MM.1S (cell line): ENCODE measurements around the gene CHN2.

Experiments used
- DNase-seq: peaks from one replicate; pipeline ENCODE4 v3.0.0-alpha.2; 2015
- H2AFZ ChIP-seq: fragments of 300-600 bp; sonication (generic); 2 replicates; pipeline ENCODE4 v1.6.0; 2016; ENCODE audit warnings: antibody characterized with exemption, low read length
- H3F3A ChIP-seq: fragments of 300-600 bp; sonication (generic); 2 replicates; pipeline ENCODE4 v1.6.1; 2016; ENCODE audit warnings: mild to moderate bottlenecking, antibody characterized with exemption, low read length, moderate library complexity, mixed read lengths; ENCODE audit not compliant: insufficient read depth
- H3K27ac ChIP-seq: fragments of 300-600 bp; sonication (generic); 2 replicates; pipeline ENCODE4 v1.5.1; 2016; ENCODE audit warnings: mild to moderate bottlenecking, low read length
- H3K27me3 ChIP-seq: fragments of 300-600 bp; sonication (generic); replicated peaks from 2 replicates; pipeline ENCODE4 v1.6.0; 2016; ENCODE audit warnings: low read length; ENCODE audit not compliant: insufficient read depth
- H3K36me3 ChIP-seq: fragments of 300-600 bp; sonication (generic); replicated peaks from 2 replicates; pipeline ENCODE4 v1.6.1; 2016; ENCODE audit warnings: mild to moderate bottlenecking, low read length, mixed read lengths; ENCODE audit not compliant: insufficient read depth
- H3K4me1 ChIP-seq: fragments of 300-600 bp; sonication (generic); 2 replicates; pipeline ENCODE4 v1.6.1; 2016; ENCODE audit warnings: low read length, mixed read lengths
- H3K4me2 ChIP-seq: fragments of 300-600 bp; sonication (generic); 2 replicates; pipeline ENCODE4 v1.6.0; 2016; ENCODE audit warnings: low read depth, low read length
- H3K4me3 ChIP-seq: fragments of 300-600 bp; sonication (generic); 2 replicates; pipeline ENCODE4 v1.5.1; 2016; ENCODE audit warnings: low read length, mixed read lengths
- H3K79me2 ChIP-seq: fragments of 300-600 bp; sonication (generic); 2 replicates; pipeline ENCODE4 v1.6.1; 2016; ENCODE audit warnings: mixed run types, low read length, mixed read lengths
- H3K9ac ChIP-seq: fragments of 300-600 bp; sonication (generic); 2 replicates; pipeline ENCODE4 v1.6.1; 2016; ENCODE audit warnings: low read length, mixed read lengths
- H3K9me2 ChIP-seq: fragments of 300-600 bp; sonication (generic); replicated peaks from 2 replicates; pipeline ENCODE4 v1.6.1; 2016; ENCODE audit warnings: mild to moderate bottlenecking, low read length, mixed read lengths; ENCODE audit not compliant: insufficient read depth
- H3K9me3 ChIP-seq: fragments of 300-600 bp; sonication (generic); replicated peaks from 2 replicates; pipeline ENCODE4 v1.6.1; 2016; ENCODE audit warnings: mild to moderate bottlenecking, low read length, mixed read lengths; ENCODE audit not compliant: insufficient read depth
- H4K20me1 ChIP-seq: fragments of 300-600 bp; sonication (generic); 2 replicates; pipeline ENCODE4 v1.6.1; 2016; ENCODE audit warnings: mild to moderate bottlenecking, low read length, moderate library complexity, mixed read lengths; ENCODE audit not compliant: insufficient read depth
- CTCF ChIP-seq: fragments of 300-600 bp; sonication (generic); IDR thresholded peaks from 2 replicates; pipeline ENCODE4 v1.5.1; 2016; ENCODE audit warnings: antibody characterized with exemption, low read length, mixed read lengths
- EZH2 ChIP-seq: fragments of 300-600 bp; sonication (generic); optimal IDR thresholded peaks from 2 replicates; pipeline ENCODE3; 2017; ENCODE audit warnings: low read depth, mild to moderate bottlenecking, antibody characterized with exemption, low read length, mixed read lengths
- EZH2phosphoT487 ChIP-seq: fragments of 300-600 bp; sonication (generic); IDR thresholded peaks from 2 replicates; pipeline ENCODE4 v1.6.1; 2018; ENCODE audit warnings: antibody characterized with exemption, low read length

Gene CHN2

GRCh38 chr7:29228289-29229011 is 33.9 kb downstream of the CHN2 start:
- H3K27ac ChIP-seq = no peak overlapping the region
- no peaks in the 10 kb centered on the region for H3K36me3 ChIP-seq
- TF ChIP-seq EZH2phosphoT487 (no peak), CTCF (no peak), EZH2 (no peak)
- DNase-seq = no peak
- no peaks in the 10 kb centered on the region for H3K9me2 ChIP-seq
- H3K4me3 ChIP-seq = no peak overlapping the region
- H3K9me3 ChIP-seq = no peaks in the 10 kb centered on the region
- no peaks in the 10 kb centered on the region for H4K20me1 ChIP-seq
- no peak overlapping the region for H2AFZ ChIP-seq
- H3K27me3 ChIP-seq = no peaks in the 10 kb centered on the region
- H3K4me1 ChIP-seq = no peaks in the 10 kb centered on the region
- H3K4me2 ChIP-seq = no peak overlapping the region
- no peak overlapping the region for H3K9ac ChIP-seq
- no peaks in the 10 kb centered on the region for H3K79me2 ChIP-seq
- H3F3A ChIP-seq = no peaks in the 10 kb centered on the region

GRCh38 chr7:29229066-29229465 is 34.5 kb downstream of the CHN2 start:
- Histone ChIP-seq H4K20me1 (no peaks in the 10 kb centered on the region), H3K79me2 (no peaks in the 10 kb centered on the region), H3K27ac (no peak overlapping the region), H3K36me3 (no peaks in the 10 kb centered on the region), H3K27me3 (no peaks in the 10 kb centered on the region), H3K9me2 (no peaks in the 10 kb centered on the region), H3K4me2 (no peak overlapping the region), H2AFZ (no peak overlapping the region), H3K9me3 (no peaks in the 10 kb centered on the region), H3F3A (no peaks in the 10 kb centered on the region), H3K4me1 (no peaks in the 10 kb centered on the region), H3K9ac (no peak overlapping the region), H3K4me3 (no peak overlapping the region)
- no peak for DNase-seq
- TF ChIP-seq CTCF = no peak
- no peak for TF ChIP-seq EZH2
- TF ChIP-seq EZH2phosphoT487 = no peak

- no peaks in the 10 kb centered on the region for H3K36me3 ChIP-seq
- H3K4me3 ChIP-seq = no peak overlapping the region
- no peak overlapping the region for H2AFZ ChIP-seq
- H3K4me1 ChIP-seq = no peaks in the 10 kb centered on the region
- H3F3A ChIP-seq = no peaks in the 10 kb centered on the region
- H3K9ac ChIP-seq = no peak overlapping the region
- no peak overlapping the region for H3K27ac ChIP-seq
- no peaks in the 10 kb centered on the region for H3K9me3 ChIP-seq
- no peaks in the 10 kb centered on the region for H3K27me3 ChIP-seq
- no peaks in the 10 kb centered on the region for H3K9me2 ChIP-seq
- no peak overlapping the region for H3K4me2 ChIP-seq
- H4K20me1 ChIP-seq = no peaks in the 10 kb centered on the region
- DNase-seq = no peak
- no peak for TF ChIP-seq EZH2phosphoT487
- TF ChIP-seq CTCF = no peak
- no peak for TF ChIP-seq EZH2
- H3K79me2 ChIP-seq = no peaks in the 10 kb centered on the region
These were observed 35.4 kb downstream of the CHN2 start for GRCh38 chr7:29229946-29230345.
